ENCODE measurements around the gene FAM76A. TPM values are rescaled to one million over a fixed set of nuclear protein-coding genes. Genes with fewer than 3 reads are reported as not detected.

FAM76A gene
- total and polyA plus RNA-seq, 9 of the 15 experiments (the other 6 are each of a cell fraction or from before 2014, with no cell fraction given), result 9.5 to 14.6 (median 11.4) TPM

- BruUV-seq (replicated peaks), result no TSS peak
- Histone ChIP-seq H3K36me3 (ENCODE audit: control insufficient read depth, insufficient read depth, low read length) (no peaks in the 10 kb centered on the region), H3K27me3 (ENCODE audit: control insufficient read depth in 2 of 2, insufficient read depth in 2 of 2, low read length in 2 of 2) (peaks cover 4 to 13% of the 10 kb centered on the region in 2 experiments; a peak in 2 of 5 replicates), H3K4me2 (ENCODE audit: insufficient read depth, low read length) (no peak overlapping the region), H3K79me2 (ENCODE audit: control insufficient read depth, insufficient read depth, low read length) (no peaks in the 10 kb centered on the region), H3K4me1 (replicated peaks in 1 of 2; ENCODE audit: control insufficient read depth in 2 of 2, insufficient read depth in 2 of 2, low read length in 2 of 2) (peaks cover 0 to 9% of the 10 kb centered on the region in 2 experiments; a peak in 2 of 5 replicates), H3K9me3 (replicated peaks; ENCODE audit: control insufficient read depth, insufficient read depth, low read depth, low read length) (peaks cover 7% of the 10 kb centered on the region; the same call in 1 of the 2 replicates), H2AFZ (ENCODE audit: low read depth, low read length) (no peak overlapping the region; the same call in 1 of the 2 replicates), H3K9ac (ENCODE audit: insufficient read depth in 1 of 2, low read depth in 2 of 2, low read length in 2 of 2) (peak overlapping the region in 1 of 2 experiments; percentile 47; a peak in 2 of 4 replicates), H3K9me1 (ENCODE audit: control insufficient read depth, insufficient read depth, low read length) (no peaks in the 10 kb centered on the region), H3K27ac (ENCODE audit: extremely low read depth, low read depth, low read length) (no peak overlapping the region), H3K4me3 (no peak overlapping the region), H4K20me1 (replicated peaks; ENCODE audit: control insufficient read depth, insufficient read depth, low read length) (no peaks in the 10 kb centered on the region)
- TF ChIP-seq CTCF (IDR thresholded peaks at IDR 0.05 in 2 of 3, conservative IDR thresholded peaks at IDR 0.05 in 1 of 3; ENCODE audit: insufficient read depth in 2 of 3, low read depth in 1 of 3, low read length in 3 of 3) (peak in 1 of 3 experiments; percentile 9; a peak in 1 of 6 replicates), ZBTB12 (CRISPR knock-in tag; IDR thresholded peaks at IDR 0.05) (no peak)
- ChIA-PET POLR2A (interaction anchor here (0.6 to 0.8 kb wide), 2 partner anchors 17 to 147 kb away, joined by 3 read pairs; no protein-coding TSS in a partner anchor), CTCF (ENCODE audit: low intra/inter-chr PET ratio) (interaction anchor here (1.1 kb wide), 1 partner anchor 15 kb away, joined by 3 read pairs; the partner anchor contains the start of gene IFI6)
- FAIRE-seq (no peak), ATAC-seq (peak; percentile 50), DNase-seq (ENCODE audit: extremely low read depth in 1 of 4, low spot score in 3 of 4) (peak in 1 of 4 experiments; percentile 11)
- 22% methylated on average over 21 of the region's 21 CpGs for WGBS (ENCODE audit: insufficient coverage, low coverage, missing lambda C conversion rate)
- intact Hi-C loops (cut with micrococcal nuclease), result no loop called here
- in situ Hi-C loops (cut with MboI), result no loop called here
Observed at GRCh38 chr1:27686223-27686990, 39.4 kb upstream of the FAM76A start.

Measured in K562 (cell line).